PC-9 (cell line): ENCODE data around the gene INPPL1.
"Not testable (repeated sequence)": the region's sequence is repeated elsewhere in the genome, so short reads cannot be mapped to it uniquely, and the experiment has no call there.

ENCODE experiments used
- CTCF ChIP-seq: fragments of 200-600 bp; sonication (generic); conservative IDR thresholded peaks from 2 replicates; pipeline ENCODE4 v1.6.1; 2017; ENCODE audit warnings: mixed run types, antibody characterized with exemption, mild to moderate bottlenecking, moderate library complexity
- EZH2 ChIP-seq: fragments of 200-600 bp; sonication (generic); IDR thresholded peaks from 2 replicates; pipeline ENCODE4 v1.8.0; 2017; ENCODE audit warnings: antibody characterized with exemption, low read depth

DNA sequence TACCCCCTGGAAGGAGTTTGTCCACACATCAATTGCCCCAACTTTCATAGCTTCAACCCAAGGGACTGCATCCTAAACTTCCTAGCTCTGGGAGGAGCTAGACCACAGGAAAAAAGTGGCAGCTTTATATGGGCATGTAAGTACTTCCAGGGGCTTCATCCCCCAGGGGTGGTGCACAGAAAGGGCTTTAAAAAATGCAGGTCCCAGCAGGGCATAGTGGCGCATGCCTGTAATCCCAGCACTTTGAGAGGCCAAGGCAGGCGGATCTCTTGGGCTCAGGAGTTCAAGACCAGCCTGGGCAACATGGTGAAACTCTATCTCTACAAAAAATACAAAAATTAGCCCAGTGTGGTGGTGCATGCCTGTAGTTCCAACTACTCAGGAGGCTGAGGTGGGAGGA is 17.8 kb upstream of the INPPL1 start:
- TF ChIP-seq CTCF, EZH2: not testable (repeated sequence)
